ENCODE results near the gene TFAP2A.

TFAP2A gene

DNA sequence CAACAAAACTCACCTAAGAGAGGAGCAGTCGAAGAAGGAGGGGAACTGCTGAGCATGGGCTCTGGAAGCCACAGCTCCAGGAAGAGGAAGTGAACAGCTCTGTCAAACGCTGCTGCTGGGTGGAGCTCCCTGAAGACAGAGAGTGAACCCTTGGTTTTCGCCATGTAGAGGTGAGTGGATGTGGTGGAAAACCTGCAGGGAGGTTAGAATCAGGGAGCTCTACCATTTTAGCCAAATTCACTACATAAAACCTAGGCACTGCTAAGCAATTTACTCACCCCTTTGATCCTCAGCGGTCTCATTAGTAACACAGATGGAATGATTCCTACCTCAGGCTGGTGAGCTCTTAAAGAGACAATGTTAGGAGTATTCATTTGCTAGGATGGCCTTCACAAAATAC, 19.4 kb upstream of the TFAP2A start:
- Mint-ChIP-seq H3K27me3 (peaks cover 24% of the 10 kb centered on the region), H3K4me1 (peaks cover 4% of the 10 kb centered on the region), H3K27ac (no peak overlapping the region), H3K9me3 (no peaks in the 10 kb centered on the region), H3K36me3 (no peaks in the 10 kb centered on the region), H3K4me3 (no peak overlapping the region)

DNA sequence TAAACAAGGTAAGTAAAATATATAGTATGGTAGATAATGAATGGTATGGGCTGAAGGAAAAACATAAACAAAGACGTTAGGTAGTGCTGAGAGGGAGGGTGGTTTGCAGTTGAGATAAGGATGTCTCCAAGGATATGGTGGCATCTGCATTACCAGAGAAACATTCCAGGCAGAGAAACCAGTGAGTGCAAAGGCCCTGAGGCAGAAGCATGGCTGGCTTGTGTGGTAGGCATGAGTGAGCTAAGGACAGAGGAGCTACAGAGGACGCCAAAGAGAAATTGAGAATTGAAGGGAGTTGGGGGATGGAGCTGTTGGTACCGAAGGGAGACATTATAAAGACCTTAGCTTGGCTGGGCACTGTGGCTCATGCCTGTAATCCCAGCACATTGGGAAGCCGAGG, 18.4 kb upstream of the TFAP2A start:
- peaks cover 4% of the 10 kb centered on the region for H3K4me1 Mint-ChIP-seq
- H3K9me3 Mint-ChIP-seq, result no peaks in the 10 kb centered on the region
- no peak overlapping the region for H3K4me3 Mint-ChIP-seq
- H3K27me3 Mint-ChIP-seq, result peaks cover 25% of the 10 kb centered on the region
- no peaks in the 10 kb centered on the region for H3K36me3 Mint-ChIP-seq
- no peak overlapping the region for H3K27ac Mint-ChIP-seq

DNA sequence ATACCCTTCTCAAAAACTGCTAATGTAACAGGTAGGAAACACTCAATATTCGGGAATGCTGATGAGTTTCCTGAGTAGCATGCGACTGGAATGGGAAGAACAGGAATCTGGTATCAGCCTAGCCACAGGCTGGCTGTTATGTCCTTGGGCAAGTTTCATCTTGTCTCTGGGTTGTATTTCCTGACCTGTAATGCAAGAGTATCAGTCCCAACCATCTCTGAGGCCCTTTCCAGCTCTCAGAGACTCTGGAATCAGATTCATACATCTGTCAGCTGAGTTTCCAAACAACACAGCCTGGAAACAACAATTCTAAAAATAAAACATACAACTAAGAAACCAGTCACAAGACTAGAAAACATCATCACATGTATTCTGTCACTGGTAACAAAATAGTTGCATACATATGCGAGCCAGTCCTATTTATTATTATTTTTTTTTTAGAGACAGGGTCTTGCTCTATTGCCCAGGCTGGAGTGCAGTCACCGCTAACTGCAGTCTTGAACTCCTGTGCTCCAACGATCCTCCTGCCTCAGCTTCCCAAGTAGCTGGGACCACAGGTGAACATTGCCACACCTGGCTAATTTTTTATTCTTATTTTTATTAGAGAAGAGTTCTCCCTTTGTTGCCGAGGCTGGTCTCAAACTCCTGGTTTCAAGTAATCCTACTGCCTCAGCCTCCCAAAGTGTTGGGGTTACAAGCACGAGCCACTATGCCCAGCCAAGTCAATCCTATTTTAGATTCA, 16.7 kb upstream of the TFAP2A start:
- Mint-ChIP-seq H3K36me3 (no peaks in the 10 kb centered on the region), H3K4me3 (no peak overlapping the region), H3K9me3 (no peaks in the 10 kb centered on the region), H3K4me1 (peaks cover 7% of the 10 kb centered on the region), H3K27me3 (peaks cover 32% of the 10 kb centered on the region), H3K27ac (no peak overlapping the region)

DNA sequence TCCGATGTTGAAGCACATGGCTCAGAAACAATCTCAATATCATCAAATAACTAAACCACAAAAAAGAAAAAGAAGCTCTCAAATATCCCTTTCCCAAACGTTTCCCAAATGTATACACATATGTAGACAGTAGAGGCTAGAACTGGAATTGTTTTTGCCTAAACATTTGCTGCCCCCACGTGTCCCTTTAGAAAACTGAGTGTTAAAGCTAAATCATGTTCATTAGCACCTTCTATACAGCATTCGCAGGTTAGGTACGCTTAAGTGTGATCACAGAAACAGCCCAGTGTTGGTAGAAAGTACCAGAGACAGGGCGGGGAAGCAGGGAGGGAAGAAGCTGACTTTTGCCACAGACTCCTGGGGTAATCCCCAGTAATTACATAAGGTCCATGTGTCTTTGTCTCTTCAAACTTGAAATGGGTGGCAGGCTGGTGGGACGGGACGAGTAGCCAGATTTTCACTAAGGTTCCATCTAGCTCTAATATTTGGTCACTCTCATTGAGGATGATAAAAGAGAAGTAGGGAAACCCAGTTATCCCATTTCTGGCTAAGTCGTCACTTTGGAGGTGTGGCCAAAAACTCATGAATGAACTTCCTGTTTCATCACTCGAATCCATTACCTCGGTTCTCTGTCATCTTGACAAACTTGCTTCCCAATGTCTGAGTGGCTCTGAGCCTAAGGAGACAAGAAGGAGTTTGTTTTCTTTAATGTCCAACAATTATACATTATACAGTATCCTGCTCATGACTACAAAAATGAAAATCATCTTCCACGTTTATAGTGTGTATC, 15.0 kb upstream of the TFAP2A start:
- peaks cover 40% of the 10 kb centered on the region for H3K27me3 Mint-ChIP-seq

GRCh38 chr6:10426781-10427279, 12.0 kb upstream of the TFAP2A start:
- H3K9me3 Mint-ChIP-seq, result no peaks in the 10 kb centered on the region
- peaks cover 51% of the 10 kb centered on the region for H3K27me3 Mint-ChIP-seq
- H3K36me3 Mint-ChIP-seq, result no peaks in the 10 kb centered on the region
- peak overlapping the region; percentile 65 for H3K4me3 Mint-ChIP-seq
- peaks cover 10% of the 10 kb centered on the region for H3K4me1 Mint-ChIP-seq
- H3K27ac Mint-ChIP-seq, result no peak overlapping the region

More for the DNA sequence above, 15.0 kb upstream of the TFAP2A start:
- Mint-ChIP-seq H3K36me3 (no peaks in the 10 kb centered on the region), H3K4me1 (peaks cover 10% of the 10 kb centered on the region), H3K9me3 (no peaks in the 10 kb centered on the region), H3K27ac (no peak overlapping the region), H3K4me3 (no peak overlapping the region)

DNA sequence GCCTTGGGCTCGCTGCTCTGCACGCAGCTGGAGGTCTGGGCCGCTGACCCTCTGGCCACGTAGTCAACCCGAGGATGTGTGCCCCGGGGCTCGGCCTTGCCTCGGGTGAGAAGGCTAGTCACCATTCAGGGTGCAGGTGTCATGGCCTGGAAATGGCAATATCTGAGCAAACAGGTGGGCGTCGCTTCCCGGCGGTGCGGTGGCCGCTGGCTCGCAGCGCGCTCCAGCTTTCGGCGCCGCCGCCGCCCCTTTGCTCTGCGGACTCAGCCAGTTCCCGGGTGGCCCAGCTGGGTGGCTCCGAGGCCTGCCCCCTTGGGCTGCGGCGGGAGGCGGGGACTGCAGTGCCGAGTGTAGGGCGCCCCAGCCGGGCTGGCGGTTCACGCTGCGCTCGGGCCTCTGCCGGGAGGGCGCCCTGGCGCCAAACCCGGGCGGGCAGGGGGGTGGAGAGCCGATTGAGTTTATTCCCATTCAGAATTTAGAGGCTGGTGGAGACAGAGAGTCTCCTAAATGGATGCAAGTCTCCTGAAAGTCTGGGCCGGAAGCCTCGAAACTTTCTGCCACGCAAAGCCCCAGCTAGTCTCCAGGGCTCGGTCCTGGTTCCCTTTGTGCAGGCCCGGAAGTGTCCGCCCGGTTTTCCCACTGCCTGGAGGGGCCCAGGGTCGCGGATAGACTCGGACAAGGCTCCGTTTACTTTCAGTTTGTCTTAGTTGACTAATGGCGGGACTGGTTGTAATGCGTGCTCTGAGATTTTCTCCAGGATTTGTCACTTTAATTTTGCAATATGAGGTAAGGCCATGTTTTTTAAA, 11.3 kb upstream of the TFAP2A start:
- H3K9me3 Mint-ChIP-seq, result no peaks in the 10 kb centered on the region
- no peaks in the 10 kb centered on the region for H3K36me3 Mint-ChIP-seq
- peaks cover 54% of the 10 kb centered on the region for H3K27me3 Mint-ChIP-seq
- H3K4me1 Mint-ChIP-seq, result peaks cover 12% of the 10 kb centered on the region
- peak overlapping the region; percentile 65 for H3K4me3 Mint-ChIP-seq
- no peak overlapping the region for H3K27ac Mint-ChIP-seq

DNA sequence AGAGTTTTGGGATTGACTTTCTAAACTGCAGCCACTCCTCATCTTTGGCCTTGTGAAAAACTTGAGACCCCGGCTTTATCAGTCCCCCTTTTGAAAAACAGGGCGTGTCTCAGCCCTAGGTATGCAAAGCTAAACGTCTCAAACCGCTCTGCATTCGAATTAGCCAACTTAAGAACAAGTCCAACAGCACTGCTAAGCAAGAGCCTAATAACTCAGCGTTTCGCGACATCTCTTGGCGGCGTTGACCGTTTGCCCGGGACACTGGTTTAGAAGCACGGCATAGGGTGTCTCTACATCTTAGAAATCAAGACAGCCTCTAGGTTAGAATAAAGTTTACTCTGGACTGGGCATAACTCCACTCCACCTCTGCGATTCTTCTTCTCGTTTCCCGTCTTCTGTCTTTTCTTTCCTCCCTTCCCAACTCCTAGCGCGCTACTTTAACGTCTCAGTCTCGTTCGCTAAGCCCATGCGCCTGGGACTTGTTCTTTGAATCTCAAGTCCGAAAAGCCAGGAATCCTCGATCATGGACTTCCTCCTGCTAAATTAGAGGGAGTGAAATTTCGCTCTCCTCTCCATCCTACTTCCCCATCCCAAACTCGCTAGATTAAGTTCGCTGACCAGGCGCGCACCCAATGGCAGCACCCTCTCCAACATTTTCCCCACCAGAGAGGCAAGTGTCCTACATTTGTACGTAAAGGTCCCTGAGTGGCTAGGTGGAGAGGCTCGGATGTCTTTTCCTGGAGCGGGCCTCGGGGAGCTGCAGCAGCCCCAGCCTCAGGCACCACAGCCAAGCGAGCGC, 10.5 kb upstream of the TFAP2A start:
- Mint-ChIP-seq H3K27me3 (peaks cover 54% of the 10 kb centered on the region), H3K9me3 (no peaks in the 10 kb centered on the region), H3K4me1 (peaks cover 12% of the 10 kb centered on the region), H3K4me3 (no peak overlapping the region), H3K27ac (no peak overlapping the region), H3K36me3 (no peaks in the 10 kb centered on the region)

DNA sequence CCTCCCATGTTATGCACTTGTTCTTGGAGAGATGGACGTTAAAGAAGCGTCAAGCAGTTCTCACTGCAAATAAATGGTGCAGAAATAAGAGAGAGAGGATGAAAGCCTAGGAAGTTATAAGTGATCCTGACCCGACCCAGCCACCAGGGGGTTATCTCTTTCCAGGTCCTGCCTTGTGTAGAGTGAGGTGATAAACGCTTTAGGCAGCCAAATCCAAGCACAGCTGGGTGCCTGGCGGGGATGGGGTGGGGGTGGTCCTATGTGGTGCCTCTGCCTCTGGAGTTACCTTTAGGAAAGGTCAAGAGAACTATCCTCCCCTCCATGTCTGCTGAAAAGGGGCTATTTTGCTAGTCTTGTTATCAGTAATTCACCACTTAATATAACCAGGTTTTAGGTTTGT, 9.2 kb upstream of the TFAP2A start:
- peaks cover 8% of the 10 kb centered on the region for H3K4me1 Mint-ChIP-seq

DNA sequence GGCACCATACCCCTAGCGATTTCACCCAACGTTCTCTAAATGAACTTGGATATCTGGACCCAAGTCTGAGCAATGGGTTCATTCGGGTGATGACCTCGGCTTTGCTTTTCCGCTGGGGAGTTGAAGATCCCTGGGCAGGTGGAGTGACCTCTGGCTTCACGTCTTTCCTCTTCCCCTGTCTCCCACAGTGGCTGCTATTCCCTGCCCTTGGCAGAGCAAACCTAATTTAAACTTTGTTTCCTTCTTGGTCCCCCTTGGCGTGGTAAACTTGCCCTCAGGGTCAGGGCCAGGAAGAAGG, 7.8 kb upstream of the TFAP2A start:
- peaks cover 62% of the 10 kb centered on the region for H3K27me3 Mint-ChIP-seq
- H3K27ac Mint-ChIP-seq, result no peak overlapping the region
- H3K4me1 Mint-ChIP-seq, result peaks cover 8% of the 10 kb centered on the region
- no peak overlapping the region for H3K4me3 Mint-ChIP-seq
- H3K9me3 Mint-ChIP-seq, result no peaks in the 10 kb centered on the region
- no peaks in the 10 kb centered on the region for H3K36me3 Mint-ChIP-seq

More for the DNA sequence above, 9.2 kb upstream of the TFAP2A start:
- Mint-ChIP-seq H3K4me3 (no peak overlapping the region), H3K36me3 (no peaks in the 10 kb centered on the region), H3K9me3 (no peaks in the 10 kb centered on the region), H3K27ac (no peak overlapping the region), H3K27me3 (peaks cover 56% of the 10 kb centered on the region)

- no peak overlapping the region for H3K4me3 Mint-ChIP-seq
- H3K27ac Mint-ChIP-seq, result no peak overlapping the region
- H3K9me3 Mint-ChIP-seq, result no peaks in the 10 kb centered on the region
- H3K4me1 Mint-ChIP-seq, result peaks cover 12% of the 10 kb centered on the region
- no peaks in the 10 kb centered on the region for H3K36me3 Mint-ChIP-seq
- peaks cover 63% of the 10 kb centered on the region for H3K27me3 Mint-ChIP-seq
Measured at GRCh38 chr6:10421921-10422736, 7.3 kb upstream of the TFAP2A start.

DNA sequence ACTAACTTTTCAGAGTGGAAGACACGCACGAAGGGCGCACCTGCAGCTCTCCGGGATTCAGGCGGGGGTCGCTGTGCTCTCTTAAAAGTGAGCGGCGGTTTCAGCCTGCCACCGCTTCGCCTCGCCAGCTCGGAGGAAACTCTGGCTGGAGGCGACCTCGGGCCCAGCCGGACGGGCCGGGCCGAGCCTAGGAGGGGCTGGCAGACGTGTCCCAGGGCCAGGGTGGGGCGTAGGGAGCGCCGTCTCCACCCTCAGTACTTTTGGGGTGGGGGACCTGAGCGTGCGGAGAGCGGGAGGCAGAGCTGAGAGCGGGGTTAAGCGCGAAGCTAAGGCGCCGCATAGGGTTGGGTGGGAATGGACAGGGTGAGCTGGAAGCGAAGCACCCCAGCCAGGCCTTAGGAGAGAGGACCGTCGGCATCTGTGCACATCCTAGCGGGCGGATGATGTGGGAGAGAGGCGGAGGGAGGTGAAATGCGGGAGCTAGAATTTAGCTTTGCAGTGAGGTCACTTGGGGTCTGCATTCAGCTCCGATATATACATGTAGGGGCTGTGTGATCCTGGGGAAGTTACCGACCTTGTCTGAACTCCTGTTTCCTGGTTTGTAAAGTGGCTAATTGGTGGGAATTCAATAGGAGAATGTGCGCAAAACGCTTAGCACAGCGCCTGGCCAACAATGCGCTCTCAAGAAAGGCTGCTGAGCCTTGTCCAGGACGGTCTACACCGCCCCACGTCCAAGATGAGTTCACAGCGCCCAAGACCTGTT, 6.5 kb upstream of the TFAP2A start:
- peaks cover 61% of the 10 kb centered on the region for H3K27me3 Mint-ChIP-seq
- H3K4me3 Mint-ChIP-seq, result no peak overlapping the region
- H3K36me3 Mint-ChIP-seq, result no peaks in the 10 kb centered on the region
- H3K4me1 Mint-ChIP-seq, result peaks cover 9% of the 10 kb centered on the region
- H3K27ac Mint-ChIP-seq, result no peak overlapping the region
- H3K9me3 Mint-ChIP-seq, result no peaks in the 10 kb centered on the region

DNA sequence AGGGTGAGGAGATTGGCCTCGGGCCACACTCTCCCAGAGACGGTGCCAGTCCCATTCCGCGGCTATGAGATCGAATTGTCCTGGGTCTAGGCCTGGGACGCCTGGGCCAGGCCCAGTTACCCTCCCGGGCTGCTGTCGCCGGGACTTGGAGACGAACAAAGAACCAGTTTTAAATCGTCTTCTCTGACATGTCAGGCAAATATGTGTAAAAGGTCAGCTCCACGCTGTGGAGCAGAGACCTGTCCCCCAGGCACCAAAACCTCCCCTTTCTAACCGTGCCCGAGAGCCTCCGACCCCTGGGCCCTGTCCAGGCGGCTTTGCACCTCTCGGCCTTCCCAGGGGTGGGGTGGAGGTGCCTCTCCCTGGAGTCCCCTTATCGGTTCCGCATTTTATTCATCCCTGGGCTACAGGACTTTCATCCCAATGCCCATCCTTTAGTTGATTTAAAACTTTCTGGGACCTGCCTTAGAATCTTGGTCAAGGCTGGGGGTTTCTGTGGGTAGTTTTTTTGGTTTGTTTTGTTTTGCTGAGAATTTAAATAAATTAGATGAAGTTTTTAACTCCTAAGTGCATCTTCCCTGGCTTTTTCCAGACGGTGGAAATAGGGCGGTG, 5.8 kb upstream of the TFAP2A start:
- Mint-ChIP-seq H3K4me3 (no peak overlapping the region), H3K9me3 (peaks cover 1% of the 10 kb centered on the region), H3K27me3 (peaks cover 65% of the 10 kb centered on the region), H3K4me1 (peaks cover 9% of the 10 kb centered on the region), H3K27ac (no peak overlapping the region), H3K36me3 (no peaks in the 10 kb centered on the region)

GRCh38 chr6:10419749-10420545, 5.1 kb upstream of the TFAP2A start:
- Mint-ChIP-seq H3K36me3 (peaks cover 4% of the 10 kb centered on the region), H3K4me1 (peaks cover 14% of the 10 kb centered on the region), H3K27ac (no peak overlapping the region), H3K9me3 (peaks cover 6% of the 10 kb centered on the region), H3K4me3 (no peak overlapping the region), H3K27me3 (peaks cover 65% of the 10 kb centered on the region)
